Measurements from ENCODE around the gene GRIK4.

GRIK4 gene

GRCh38 chr11:120727752-120728151 is 216.2 kb downstream of the GRIK4 start:
- no peak overlapping the region for H3K4me3 ChIP-seq (ENCODE audit: low read depth, low read length)
- no peak for TF ChIP-seq CTCF (IDR thresholded peaks at IDR 0.05; ENCODE audit: insufficient read depth, low read depth, low read length, missing control alignments)
- no peak for DNase-seq (ENCODE audit: low read depth)

- DNase-seq (ENCODE audit: low read depth): no peak
- no peak for TF ChIP-seq CTCF (IDR thresholded peaks at IDR 0.05; ENCODE audit: insufficient read depth, low read depth, low read length, missing control alignments)
Observed at GRCh38 chr11:120735035-120735434, 223.5 kb downstream of the GRIK4 start.

GRCh38 chr11:120738516-120739046 is 227.0 kb downstream of the GRIK4 start:
- DNase-seq (ENCODE audit: low read depth): no peak
- H3K4me3 ChIP-seq (ENCODE audit: low read depth, low read length): no peak overlapping the region
- no peak for TF ChIP-seq CTCF (IDR thresholded peaks at IDR 0.05; ENCODE audit: insufficient read depth, low read depth, low read length, missing control alignments)

More at GRCh38 chr11:120735035-120735434, 223.5 kb downstream of the GRIK4 start:
- no peak overlapping the region for H3K4me3 ChIP-seq (ENCODE audit: low read depth, low read length)

- H3K4me3 ChIP-seq (ENCODE audit: low read depth, low read length): no peak overlapping the region
- TF ChIP-seq CTCF (IDR thresholded peaks at IDR 0.05; ENCODE audit: insufficient read depth, low read depth, low read length, missing control alignments): no peak
- no peak for DNase-seq (ENCODE audit: low read depth)
Observed at GRCh38 chr11:120739780-120740179, 228.2 kb downstream of the GRIK4 start.

GRCh38 chr11:120740380-120740779 is 228.8 kb downstream of the GRIK4 start:
- no peak overlapping the region for H3K4me3 ChIP-seq (ENCODE audit: low read depth, low read length)
- no peak for DNase-seq (ENCODE audit: low read depth)
- TF ChIP-seq CTCF (IDR thresholded peaks at IDR 0.05; ENCODE audit: insufficient read depth, low read depth, low read length, missing control alignments): no peak

GRCh38 chr11:120744016-120744994 is 232.8 kb downstream of the GRIK4 start:
- H3K4me3 ChIP-seq (ENCODE audit: low read depth, low read length): no peak overlapping the region
- no peak for TF ChIP-seq CTCF (IDR thresholded peaks at IDR 0.05; ENCODE audit: insufficient read depth, low read depth, low read length, missing control alignments)
- DNase-seq (ENCODE audit: low read depth): no peak

Data from GM12865 (cell line).